Stimulated activated CD8-positive, alpha-beta memory T cell treated with anti-CD3 and anti-CD28 coated beads, Interleukin-2, amount 100 ng/mL, for 48 hours (primary cell): ENCODE results near the gene XPA.
"Not testable (repeated sequence)": the region's sequence is repeated elsewhere in the genome, so short reads cannot be mapped to it uniquely, and the experiment has no call there.

ENCODE experiments used
- DNase-seq, 2 donors: peaks; one replicate each; pipeline ENCODE4 v3.0.0-alpha.2; 2020; ENCODE audit warnings: low read depth in 2 of 2

The XPA gene

GRCh38 chr9:97703437-97704344, 6.6 kb upstream of the XPA start:
- DNase-seq: peak in 1 of 2 donors; percentile 17

GRCh38 chr9:97699824-97700223, 2.7 kb upstream of the XPA start:
- DNase-seq: not testable (repeated sequence)

- not testable (repeated sequence) for DNase-seq
Measured at GRCh38 chr9:97699281-97699680, 2.1 kb upstream of the XPA start.

- no peak for DNase-seq
Measured at GRCh38 chr9:97698865-97699264, 1.7 kb upstream of the XPA start.

- no peak for DNase-seq
Measured at GRCh38 chr9:97697837-97698236, 697 bp upstream of the XPA start.

- no peak for DNase-seq
Measured at GRCh38 chr9:97695995-97696802, 941 bp downstream of the XPA start.

- DNase-seq: no peak
Measured at GRCh38 chr9:97695390-97695789, 1.8 kb downstream of the XPA start.

- no peak for DNase-seq
Measured at GRCh38 chr9:97694769-97695168, 2.4 kb downstream of the XPA start.

GRCh38 chr9:97689401-97690180, 7.5 kb downstream of the XPA start:
- DNase-seq: no peak

GRCh38 chr9:97688654-97689053, 8.5 kb downstream of the XPA start:
- DNase-seq: no peak

- DNase-seq: no peak
Measured at GRCh38 chr9:97682242-97682641, 14.9 kb downstream of the XPA start.

GRCh38 chr9:97675655-97676054, 21.5 kb downstream of the XPA start:
- DNase-seq: no peak

GRCh38 chr9:97673922-97674321, 23.2 kb downstream of the XPA start:
- no peak for DNase-seq

GRCh38 chr9:97672403-97672802, 24.7 kb downstream of the XPA start:
- DNase-seq: no peak

GRCh38 chr9:97670586-97670985, 26.6 kb downstream of the XPA start:
- no peak for DNase-seq

- DNase-seq: peak in 1 of 2 donors; percentile 5
Measured at GRCh38 chr9:97668485-97668884, 28.7 kb downstream of the XPA start.

GRCh38 chr9:97666907-97667686, 30.0 kb downstream of the XPA start:
- no peak for DNase-seq

- DNase-seq: no peak
Measured at GRCh38 chr9:97665742-97666141, 31.4 kb downstream of the XPA start.

- DNase-seq: no peak
Measured at GRCh38 chr9:97660847-97661246, 36.3 kb downstream of the XPA start.

GRCh38 chr9:97660340-97660739, 36.8 kb downstream of the XPA start:
- DNase-seq: no peak

- no peak for DNase-seq
Measured at GRCh38 chr9:97659771-97660170, 37.4 kb downstream of the XPA start.
